GM19240 (cell line): ENCODE measurements around the gene ALDH5A1.
A peak's percentile ranks its signal among the peaks of the same experiment; 100 is the strongest.

Source experiments
- DNase-seq: peaks from one replicate; pipeline ENCODE4 v3.0.0; 2011; ENCODE audit warnings: low spot score; ENCODE audit not compliant: insufficient read length

Gene ALDH5A1

DNA sequence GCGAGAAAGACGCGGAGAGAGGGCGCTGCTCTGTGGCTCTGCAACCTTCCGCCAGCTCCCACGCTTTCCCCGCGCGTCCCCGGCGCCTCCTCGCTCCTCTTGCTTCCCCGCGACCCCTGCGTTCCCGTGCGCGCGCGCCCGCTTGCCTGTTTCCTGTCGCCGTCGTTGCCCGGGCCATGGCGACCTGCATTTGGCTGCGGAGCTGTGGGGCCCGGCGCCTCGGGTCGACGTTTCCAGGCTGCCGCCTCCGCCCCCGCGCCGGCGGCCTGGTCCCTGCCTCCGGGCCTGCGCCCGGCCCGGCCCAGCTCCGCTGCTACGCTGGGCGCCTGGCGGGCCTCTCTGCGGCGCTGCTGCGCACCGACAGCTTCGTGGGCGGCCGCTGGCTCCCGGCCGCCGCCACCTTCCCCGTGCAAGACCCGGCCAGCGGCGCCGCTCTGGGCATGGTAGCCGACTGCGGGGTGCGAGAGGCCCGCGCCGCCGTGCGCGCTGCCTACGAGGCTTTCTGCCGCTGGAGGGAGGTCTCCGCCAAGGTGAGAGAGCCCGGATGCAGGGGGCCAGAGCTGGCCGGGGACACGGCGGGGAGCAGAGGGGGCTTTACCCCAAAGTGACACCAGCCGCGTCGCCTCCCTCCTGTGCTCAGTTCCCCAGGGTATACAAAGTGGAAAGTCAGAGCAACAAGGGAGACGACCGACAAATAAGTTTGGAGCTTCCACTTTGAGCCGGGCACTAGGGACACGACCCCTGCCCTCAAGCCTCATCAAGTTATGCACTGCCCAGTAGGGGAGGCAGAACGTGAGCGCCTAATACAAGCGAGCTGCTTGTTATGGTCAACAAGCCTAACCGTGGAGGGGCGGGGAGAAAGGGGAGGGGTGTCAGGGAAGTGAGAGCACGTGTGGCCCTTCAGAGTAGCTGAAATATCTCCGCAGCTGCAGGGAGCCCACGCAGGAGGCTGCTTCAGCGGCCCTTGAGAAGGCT, at the start of gene ALDH5A1:
TSS of gene ALDH5A1 (plus strand) at position 149 of the 975 bp plus-strand sequence. CDS start at position 177, 28 bp downstream.
- DNase-seq: peak; percentile 45

- DNase-seq: no peak
These were observed 49.1 kb upstream of the ALDH5A1 start for GRCh38 chr6:24445704-24446103.

DNA sequence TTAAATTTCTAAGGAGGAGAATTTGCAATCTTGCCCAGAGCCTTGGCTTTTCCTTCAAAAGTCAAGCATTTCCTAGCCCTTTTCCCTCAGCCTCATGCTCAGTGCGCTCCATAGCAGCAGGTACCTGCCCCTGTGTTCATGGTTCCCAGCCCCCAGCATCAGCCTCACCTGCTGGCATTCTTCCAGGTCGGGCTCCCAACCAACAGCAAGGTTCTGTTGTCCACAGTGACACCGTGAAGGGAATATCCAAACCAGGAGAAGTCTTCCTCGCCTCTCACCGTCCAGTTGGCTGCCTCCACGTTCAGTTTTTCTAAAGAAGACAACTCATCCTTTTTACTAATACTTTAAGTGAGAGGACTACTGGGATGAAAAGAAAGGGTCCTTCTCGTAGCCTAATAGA, 48.1 kb upstream of the ALDH5A1 start:
- no peak for DNase-seq

- DNase-seq: no peak
These were observed 46.4 kb upstream of the ALDH5A1 start for GRCh38 chr6:24448396-24448795.

DNA sequence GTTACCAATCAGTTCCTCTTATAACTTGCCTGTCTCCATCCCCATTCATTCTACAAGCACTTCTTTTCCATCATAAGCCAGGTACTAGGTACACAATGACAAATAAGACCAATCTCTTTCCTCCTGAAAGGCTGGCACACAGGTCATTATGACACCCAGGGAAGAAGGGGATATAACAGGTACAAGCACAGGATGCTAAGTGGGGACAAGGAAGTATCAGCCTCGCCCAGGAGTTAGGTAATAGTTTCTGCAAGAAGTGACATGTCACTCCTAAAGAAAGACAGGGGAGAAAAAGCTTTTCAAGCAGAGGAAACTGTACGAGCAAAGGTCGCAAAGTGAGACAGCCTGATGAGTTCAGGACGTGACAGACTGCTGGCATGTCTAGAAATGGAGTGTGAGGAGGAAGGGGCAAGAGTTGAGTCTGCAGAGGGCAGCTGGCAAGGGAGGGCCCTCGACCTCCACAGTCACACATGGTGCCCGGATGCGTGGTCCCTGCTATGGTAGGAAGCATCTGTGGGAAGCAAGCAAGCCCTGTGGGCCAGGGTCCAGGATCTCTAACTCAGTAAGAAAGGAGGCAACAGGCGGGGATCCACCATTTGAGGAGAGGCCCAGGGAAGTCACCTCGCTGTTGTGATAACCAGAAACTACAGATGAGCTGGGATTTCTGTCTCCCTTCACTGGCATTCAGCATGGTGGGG, 45.8 kb upstream of the ALDH5A1 start:
- DNase-seq: no peak

DNA sequence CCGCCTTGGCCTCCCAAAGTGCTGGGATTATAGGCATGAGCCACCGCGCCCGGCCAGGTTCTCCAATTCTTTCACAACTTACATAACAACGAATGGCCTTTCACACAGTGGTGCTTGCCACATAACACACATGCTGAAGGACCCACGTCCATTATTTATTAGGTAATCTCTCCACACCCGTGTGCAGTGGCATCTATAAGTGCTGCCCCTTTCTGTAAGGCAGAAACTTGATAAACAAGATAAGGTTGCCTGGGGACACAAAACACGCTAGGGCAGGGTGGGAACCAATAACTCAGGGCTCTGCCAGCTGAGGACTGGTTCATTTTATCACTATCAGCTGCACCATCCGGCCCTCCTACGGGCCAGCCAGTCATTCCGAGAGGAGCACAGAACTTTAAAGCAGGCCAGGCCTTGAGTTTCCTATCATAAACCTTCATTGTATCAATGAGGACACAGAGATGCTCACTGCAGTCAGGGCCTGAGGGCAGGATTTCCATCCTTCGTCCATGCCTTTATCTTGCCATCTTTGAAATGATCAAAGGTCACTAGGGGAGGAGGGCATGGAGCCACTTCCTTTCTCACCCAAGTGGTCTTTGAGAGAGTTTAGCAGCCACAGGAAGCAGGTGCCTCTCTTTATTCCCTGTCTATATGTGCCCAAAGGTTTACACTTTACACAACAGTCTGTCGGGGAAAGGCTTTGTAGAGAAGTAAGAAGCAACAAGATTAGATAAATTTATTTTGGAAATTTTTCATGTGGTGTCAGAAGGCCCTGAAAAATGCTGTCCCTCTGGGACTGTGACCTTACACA, 43.0 kb upstream of the ALDH5A1 start:
- no peak for DNase-seq

- DNase-seq: no peak
These were observed 40.8 kb upstream of the ALDH5A1 start for GRCh38 chr6:24453921-24454320.

DNA sequence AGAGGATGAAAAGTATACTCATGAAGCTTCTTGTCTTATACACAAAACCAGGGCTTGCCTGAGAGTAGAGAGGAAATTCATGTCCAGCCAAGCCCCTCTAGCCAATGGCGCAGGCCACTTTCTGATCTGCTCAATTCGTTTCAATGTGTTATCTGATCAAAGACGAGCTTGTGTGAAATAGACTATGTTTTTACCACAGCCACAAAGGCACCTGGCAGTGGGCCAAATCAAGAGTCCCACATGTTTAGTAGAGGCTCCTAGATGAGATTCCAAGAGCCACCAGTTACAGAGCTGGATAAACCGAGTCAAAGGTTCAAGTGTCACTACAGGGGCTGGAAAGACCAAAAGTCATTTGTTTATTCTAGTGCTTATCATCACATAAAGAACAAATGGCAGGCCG, 40.3 kb upstream of the ALDH5A1 start:
- DNase-seq: no peak

DNA sequence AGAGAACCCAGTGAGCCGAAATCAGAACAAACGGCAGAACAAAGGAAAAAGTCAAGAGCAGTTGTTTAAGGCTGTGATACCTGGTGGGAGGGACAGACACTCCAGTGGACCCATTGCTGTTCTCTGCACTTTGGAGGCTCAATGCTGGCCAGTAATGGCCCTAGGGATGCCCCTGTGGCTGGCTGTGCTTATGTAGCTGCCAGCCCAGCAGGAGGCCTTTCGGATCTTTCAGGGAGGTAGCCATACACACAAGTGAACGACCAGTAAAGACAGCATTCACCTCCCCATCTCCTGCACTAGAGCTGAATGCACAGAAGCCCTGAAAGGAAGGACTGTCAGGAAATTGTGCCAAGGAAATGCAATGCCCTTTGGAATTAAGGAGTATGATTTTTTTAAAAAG, 39.7 kb upstream of the ALDH5A1 start:
- no peak for DNase-seq

- DNase-seq: no peak
These were observed 36.6 kb upstream of the ALDH5A1 start for GRCh38 chr6:24458134-24458533.

GRCh38 chr6:24458941-24459340, 35.8 kb upstream of the ALDH5A1 start:
- DNase-seq: no peak

DNA sequence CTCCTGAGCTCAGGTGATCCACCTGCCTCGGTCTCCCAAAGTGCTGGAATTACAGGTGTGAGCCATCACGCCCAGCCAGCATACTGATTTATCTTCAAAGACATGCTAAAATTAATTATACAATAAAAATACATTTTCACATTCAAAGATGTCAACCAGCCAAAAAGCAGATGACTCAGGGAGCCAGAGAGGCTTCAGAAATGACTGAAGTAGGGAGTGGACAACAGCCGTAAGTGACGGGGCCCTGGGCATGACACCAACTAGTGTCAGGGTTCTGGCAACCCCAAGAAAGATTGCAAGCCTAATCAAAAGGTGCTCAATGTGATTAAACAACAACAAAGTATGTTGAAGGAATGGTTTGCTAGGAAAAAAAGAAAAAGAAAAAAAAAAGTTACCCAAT, 33.8 kb upstream of the ALDH5A1 start:
- no peak for DNase-seq

DNA sequence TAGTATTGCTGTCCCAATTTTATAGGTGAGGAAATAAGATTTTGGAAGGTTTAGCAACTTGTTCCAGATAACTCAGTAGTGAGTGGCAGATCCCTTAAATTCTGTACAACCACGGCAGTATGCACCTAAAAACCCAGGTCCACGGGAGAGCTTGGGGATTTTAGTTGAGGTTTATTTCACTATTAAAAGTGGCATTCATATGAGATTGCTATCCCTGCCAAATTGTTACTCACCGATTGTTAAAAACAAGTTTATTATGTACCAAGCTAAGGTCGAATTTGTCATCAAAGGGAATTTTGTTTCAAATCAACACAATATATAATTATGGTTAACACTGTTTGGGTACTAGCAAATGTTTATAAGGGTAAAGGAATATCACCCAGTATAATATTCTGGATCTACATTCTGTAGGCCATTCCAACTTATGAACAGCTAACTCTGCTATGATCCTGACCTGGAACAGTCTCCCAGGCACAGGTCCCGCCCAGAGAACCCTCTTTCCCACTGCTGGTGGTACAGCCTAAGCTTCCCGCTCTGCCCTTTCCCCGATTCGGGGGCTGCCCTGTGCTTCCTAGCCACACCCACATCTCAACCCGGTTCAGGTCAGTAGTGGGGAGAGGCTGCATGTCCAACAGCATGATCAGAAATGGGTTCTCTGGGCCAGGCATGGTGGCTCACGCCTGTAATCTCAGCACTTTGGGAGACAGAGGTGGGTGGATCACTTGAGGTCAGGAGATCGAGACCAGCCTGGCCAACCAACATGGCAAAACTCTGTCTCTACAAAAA, 30.3 kb upstream of the ALDH5A1 start:
- DNase-seq: no peak

GRCh38 chr6:24469811-24470210, 25.0 kb upstream of the ALDH5A1 start:
- DNase-seq: no peak

DNA sequence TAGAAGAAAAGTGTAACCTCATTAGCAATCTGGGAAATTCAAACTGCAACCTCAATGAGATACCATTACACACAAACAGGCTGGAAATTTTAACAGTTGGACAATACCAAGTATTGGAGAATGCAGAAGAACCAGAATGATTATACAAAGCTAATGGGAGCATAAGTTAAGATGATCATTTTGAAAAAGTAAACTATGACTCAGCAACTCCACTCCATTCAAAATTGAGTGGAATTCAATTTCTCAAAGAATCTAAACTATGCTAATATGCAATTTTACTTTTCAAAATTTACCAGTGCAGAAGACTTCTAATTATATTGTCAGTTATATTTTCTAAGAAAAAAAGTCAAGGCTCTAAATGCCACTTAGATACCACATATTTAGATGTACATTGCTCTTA, 22.6 kb upstream of the ALDH5A1 start:
- DNase-seq: no peak

DNA sequence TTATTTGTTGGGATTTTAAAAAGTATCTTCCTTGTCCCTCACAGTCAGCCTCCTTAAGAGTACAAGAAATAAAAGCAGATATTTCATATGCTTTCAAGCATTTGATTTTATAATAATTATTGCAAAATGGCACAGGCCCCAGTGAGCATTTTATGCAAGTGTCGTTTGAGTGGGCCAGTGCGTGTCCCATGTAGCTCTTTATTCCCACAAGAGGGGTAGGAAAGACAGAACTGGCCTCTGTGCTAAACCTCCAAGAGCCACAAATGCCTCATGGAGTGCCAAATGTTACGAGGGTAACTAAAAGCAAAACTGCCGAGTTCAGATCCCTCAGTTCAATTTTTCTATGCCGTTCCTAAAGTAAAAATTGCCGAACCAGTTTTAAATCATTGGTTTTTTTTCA, 18.1 kb upstream of the ALDH5A1 start:
- DNase-seq: no peak

DNA sequence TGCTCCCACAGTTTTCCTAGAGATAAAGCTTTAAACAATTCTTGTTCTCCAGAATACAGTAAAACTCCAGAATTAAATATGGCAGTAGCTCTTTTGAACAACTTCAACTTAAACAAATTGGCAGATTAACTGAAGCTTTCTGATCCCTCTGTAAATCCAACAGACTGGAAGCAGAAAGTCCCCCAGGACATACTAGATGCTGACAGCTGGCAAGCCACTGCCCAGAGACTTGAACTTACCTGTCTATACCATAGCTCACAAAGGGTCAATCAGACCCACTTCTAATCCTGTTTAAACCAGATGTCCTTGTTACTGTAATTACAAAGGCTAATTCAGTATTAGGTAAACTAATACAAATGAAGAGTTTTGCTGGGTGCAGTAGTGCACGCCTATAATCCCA, 17.7 kb upstream of the ALDH5A1 start:
- no peak for DNase-seq

GRCh38 chr6:24478903-24479302, 15.9 kb upstream of the ALDH5A1 start:
- DNase-seq: no peak

DNA sequence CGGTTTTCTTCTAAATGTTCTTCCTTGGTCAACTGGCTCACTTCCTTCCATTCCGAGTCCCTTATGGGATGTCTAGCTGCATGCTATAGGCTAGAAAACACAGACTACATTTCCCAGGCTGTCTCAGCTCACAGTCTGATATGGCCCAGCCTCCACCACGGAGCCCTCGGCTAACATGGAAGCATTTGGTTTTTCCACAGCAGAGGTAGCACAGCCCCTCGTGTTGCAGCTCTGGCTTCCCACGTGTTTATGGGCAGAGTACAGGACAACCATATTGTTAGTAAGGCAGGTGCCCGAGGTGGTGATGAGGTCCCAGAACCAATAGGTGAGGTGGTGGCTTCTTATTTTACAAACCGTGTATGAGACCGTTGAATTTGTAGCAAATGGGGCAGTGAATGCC, 14.1 kb upstream of the ALDH5A1 start:
- DNase-seq: no peak

- no peak for DNase-seq
These were observed 13.3 kb upstream of the ALDH5A1 start for GRCh38 chr6:24481449-24481848.
